ENCODE data around the gene TRIB2.

The TRIB2 gene

GRCh38 chr2:12720754-12721378 is 4.1 kb downstream of the TRIB2 start:
- DNase-seq (ENCODE audit: low spot score) = no peak

GRCh38 chr2:12721566-12722446 is 5.1 kb downstream of the TRIB2 start:
- no peak for DNase-seq (ENCODE audit: low spot score)

- no peak for DNase-seq (ENCODE audit: low spot score)
Observed at GRCh38 chr2:12722447-12723316, 5.9 kb downstream of the TRIB2 start.

- DNase-seq (ENCODE audit: low spot score) = no peak
Observed at GRCh38 chr2:12723736-12724463, 7.2 kb downstream of the TRIB2 start.

- no peak for DNase-seq (ENCODE audit: low spot score)
Observed at GRCh38 chr2:12725233-12726187, 8.8 kb downstream of the TRIB2 start.

GRCh38 chr2:12726271-12726670 is 9.5 kb downstream of the TRIB2 start:
- no peak for DNase-seq (ENCODE audit: low spot score)

GRCh38 chr2:12727065-12727464 is 10.3 kb downstream of the TRIB2 start:
- no peak for DNase-seq (ENCODE audit: low spot score)

- no peak for DNase-seq (ENCODE audit: low spot score)
Observed at GRCh38 chr2:12727641-12728040, 10.9 kb downstream of the TRIB2 start.

- DNase-seq (ENCODE audit: low spot score) = no peak
Observed at GRCh38 chr2:12728221-12728777, 11.6 kb downstream of the TRIB2 start.

- no peak for DNase-seq (ENCODE audit: low spot score)
Observed at GRCh38 chr2:12730265-12730664, 13.5 kb downstream of the TRIB2 start.

GRCh38 chr2:12731701-12732280 is 15.1 kb downstream of the TRIB2 start:
- DNase-seq (ENCODE audit: low spot score) = no peak

GRCh38 chr2:12732651-12733050 is 15.9 kb downstream of the TRIB2 start:
- DNase-seq (ENCODE audit: low spot score) = no peak

- DNase-seq (ENCODE audit: low spot score) = no peak
Observed at GRCh38 chr2:12733846-12734245, 17.1 kb downstream of the TRIB2 start.

- no peak for DNase-seq (ENCODE audit: low spot score)
Observed at GRCh38 chr2:12734914-12735654, 18.3 kb downstream of the TRIB2 start.

- DNase-seq (ENCODE audit: low spot score) = no peak
Observed at GRCh38 chr2:12737297-12737696, 20.6 kb downstream of the TRIB2 start.

- DNase-seq (ENCODE audit: low spot score) = no peak
Observed at GRCh38 chr2:12737738-12738485, 21.2 kb downstream of the TRIB2 start.

- DNase-seq (ENCODE audit: low spot score) = no peak
Observed at GRCh38 chr2:12739721-12740254, 23.1 kb downstream of the TRIB2 start.

GRCh38 chr2:12741380-12741779 is 24.6 kb downstream of the TRIB2 start:
- no peak for DNase-seq (ENCODE audit: low spot score)

Measured in iPS-NIHi11 (cell line).